ENCODE measurements around the gene ASB4.

Gene ASB4

GRCh38 chr7:95543312-95543711, 57.6 kb downstream of the ASB4 start:
- TF ChIP-seq, protein P1, sequence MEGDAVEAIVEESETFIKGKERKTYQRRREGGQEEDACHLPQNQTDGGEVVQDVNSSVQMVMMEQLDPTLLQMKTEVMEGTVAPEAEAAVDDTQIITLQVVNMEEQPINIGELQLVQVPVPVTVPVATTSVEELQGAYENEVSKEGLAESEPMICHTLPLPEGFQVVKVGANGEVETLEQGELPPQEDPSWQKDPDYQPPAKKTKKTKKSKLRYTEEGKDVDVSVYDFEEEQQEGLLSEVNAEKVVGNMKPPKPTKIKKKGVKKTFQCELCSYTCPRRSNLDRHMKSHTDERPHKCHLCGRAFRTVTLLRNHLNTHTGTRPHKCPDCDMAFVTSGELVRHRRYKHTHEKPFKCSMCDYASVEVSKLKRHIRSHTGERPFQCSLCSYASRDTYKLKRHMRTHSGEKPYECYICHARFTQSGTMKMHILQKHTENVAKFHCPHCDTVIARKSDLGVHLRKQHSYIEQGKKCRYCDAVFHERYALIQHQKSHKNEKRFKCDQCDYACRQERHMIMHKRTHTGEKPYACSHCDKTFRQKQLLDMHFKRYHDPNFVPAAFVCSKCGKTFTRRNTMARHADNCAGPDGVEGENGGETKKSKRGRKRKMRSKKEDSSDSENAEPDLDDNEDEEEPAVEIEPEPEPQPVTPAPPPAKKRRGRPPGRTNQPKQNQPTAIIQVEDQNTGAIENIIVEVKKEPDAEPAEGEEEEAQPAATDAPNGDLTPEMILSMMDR (IDR thresholded peaks at IDR 0.05; ENCODE audit: control insufficient read depth, insufficient read depth, low read depth, low read length, missing control alignments) = no peak
- H3K4me3 ChIP-seq (ENCODE audit: control insufficient read depth, low read depth, low read length) = no peak overlapping the region
- no peak for DNase-seq (ENCODE audit: low read depth)

DNA sequence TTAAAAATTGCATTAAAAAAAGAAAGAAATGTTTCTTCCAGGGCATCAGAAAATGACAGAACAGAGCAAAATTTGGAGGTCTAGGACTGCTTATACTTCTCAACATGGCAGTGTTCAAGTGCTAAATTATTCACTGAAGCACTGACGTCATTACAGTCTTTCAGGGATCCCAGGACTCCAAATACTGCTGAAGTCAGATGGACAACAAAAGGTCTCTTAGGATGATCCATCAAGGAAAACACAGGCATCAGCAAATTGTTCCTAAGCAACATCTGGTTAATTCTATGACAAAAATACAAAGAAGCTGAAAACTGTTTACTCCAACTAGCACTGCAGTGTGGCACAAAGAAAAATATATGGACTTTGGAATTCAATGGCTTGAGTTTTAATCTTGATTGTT, 58.4 kb downstream of the ASB4 start:
- DNase-seq (ENCODE audit: low read depth) = no peak
- H3K4me3 ChIP-seq (ENCODE audit: control insufficient read depth, low read depth, low read length) = no peak overlapping the region
- TF ChIP-seq, protein P1 (IDR thresholded peaks at IDR 0.05; ENCODE audit: control insufficient read depth, insufficient read depth, low read depth, low read length, missing control alignments) = no peak

GRCh38 chr7:95545007-95545615, 59.4 kb downstream of the ASB4 start:
- DNase-seq (ENCODE audit: low read depth) = peak; percentile 27
- H3K4me3 ChIP-seq (ENCODE audit: control insufficient read depth, low read depth, low read length) = no peak overlapping the region
- TF ChIP-seq, protein P1 (IDR thresholded peaks at IDR 0.05; ENCODE audit: control insufficient read depth, insufficient read depth, low read depth, low read length, missing control alignments) = peak; percentile 86

DNA sequence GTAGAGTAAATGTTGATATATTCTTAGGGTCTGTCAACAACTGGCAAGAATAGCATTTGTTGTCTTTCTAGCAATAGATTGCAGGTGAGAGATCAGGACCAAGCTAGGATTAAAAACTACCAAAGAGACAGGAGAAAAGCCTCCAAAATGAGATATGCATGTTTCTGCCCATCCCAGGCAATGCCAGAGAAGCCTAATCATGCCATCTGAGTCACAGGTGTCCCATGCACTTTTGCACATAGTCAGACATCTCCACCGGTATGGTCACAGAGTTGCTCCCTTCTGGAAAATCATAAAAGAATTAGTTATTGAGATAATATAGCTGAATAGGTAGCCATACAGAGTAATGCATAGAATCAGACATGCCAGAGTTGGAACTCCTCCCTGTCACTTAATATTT, 59.9 kb downstream of the ASB4 start:
- TF ChIP-seq, protein P1 (IDR thresholded peaks at IDR 0.05; ENCODE audit: control insufficient read depth, insufficient read depth, low read depth, low read length, missing control alignments) = no peak
- no peak overlapping the region for H3K4me3 ChIP-seq (ENCODE audit: control insufficient read depth, low read depth, low read length)
- DNase-seq (ENCODE audit: low read depth) = no peak

DNA sequence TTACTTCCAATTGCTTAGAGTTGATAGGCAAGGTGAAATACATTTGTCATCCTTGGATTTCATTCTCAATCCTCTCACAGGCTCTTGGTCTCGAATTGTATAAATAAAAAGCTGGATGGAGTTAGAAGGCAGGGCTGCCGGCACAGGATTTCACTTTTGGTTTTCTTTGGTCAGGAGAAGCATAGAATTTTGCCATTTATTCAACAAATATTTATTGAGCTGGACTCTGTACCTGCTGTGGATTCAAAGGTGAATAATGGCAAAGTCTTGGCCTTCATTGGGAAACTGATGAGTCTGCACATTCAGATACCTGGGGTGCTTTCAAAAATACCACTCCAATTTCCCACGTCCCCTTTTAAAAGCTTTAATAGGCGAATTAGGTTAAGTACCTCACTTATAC, 60.9 kb downstream of the ASB4 start:
- no peak for DNase-seq (ENCODE audit: low read depth)
- no peak overlapping the region for H3K4me3 ChIP-seq (ENCODE audit: control insufficient read depth, low read depth, low read length)
- TF ChIP-seq, protein P1 (IDR thresholded peaks at IDR 0.05; ENCODE audit: control insufficient read depth, insufficient read depth, low read depth, low read length, missing control alignments) = no peak

DNA sequence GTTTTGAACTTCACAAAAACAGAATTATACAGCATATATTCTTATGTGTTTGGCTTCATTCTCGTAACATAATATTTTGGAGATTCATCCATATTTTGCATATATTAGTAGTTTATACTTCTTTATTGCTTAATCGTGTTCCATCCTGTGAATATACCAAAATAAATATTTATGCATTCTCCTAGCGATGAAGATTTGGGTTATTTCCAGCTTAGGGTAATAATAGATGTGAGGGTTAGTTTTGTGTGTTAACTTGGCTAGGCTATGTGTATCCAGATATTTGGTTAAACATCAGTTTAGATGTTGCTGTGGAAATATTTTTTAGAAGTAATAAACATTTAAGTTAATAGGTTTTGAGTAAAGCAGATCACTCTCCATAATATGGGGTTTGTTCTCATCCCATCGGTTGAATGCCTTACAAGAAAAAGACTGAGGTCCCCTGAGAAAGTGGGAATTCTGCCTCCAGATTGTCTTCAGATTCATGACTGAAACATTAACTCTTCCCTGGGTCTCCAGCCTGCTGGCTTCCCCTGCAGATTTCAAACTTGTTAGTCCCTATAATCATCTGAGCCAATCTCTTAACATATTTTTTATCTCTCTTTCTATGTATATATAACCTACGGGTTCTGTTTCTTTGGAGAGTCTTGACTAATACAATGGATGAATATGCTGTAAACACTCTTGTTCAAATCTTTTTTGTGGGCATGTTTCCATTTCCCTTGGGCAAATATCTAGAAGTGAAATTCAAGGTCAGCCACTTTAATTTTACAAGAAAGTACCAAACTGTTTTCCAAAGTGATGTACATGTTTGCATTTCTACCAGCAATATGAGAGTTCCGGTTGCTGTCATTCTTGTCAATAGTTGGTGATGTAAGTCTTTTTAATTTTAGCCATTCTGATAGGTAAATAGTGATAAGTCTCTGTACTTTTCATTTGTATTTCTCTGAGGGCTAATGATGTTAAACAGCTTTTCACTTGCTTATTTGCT, 61.9 kb downstream of the ASB4 start:
- TF ChIP-seq, protein P1 (IDR thresholded peaks at IDR 0.05; ENCODE audit: control insufficient read depth, insufficient read depth, low read depth, low read length, missing control alignments) = no peak
- no peak for DNase-seq (ENCODE audit: low read depth)
- H3K4me3 ChIP-seq (ENCODE audit: control insufficient read depth, low read depth, low read length) = no peak overlapping the region

Measured in AG09309 (cell line).